ENCODE results near the gene STARD8. TPM values are rescaled to one million over a fixed set of nuclear protein-coding genes. Genes with fewer than 3 reads are reported as not detected.

The STARD8 gene
- total and polyA plus RNA-seq, 2 donors (not counting 3 experiments of a cell fraction or from before 2014, with no cell fraction given), result 6.8 to 14.8 TPM

GRCh38 chrX:68682790-68683189, 35.3 kb downstream of the STARD8 start:
- Histone ChIP-seq H3K9me3 (replicated peaks; ENCODE audit: control insufficient read depth, insufficient read depth, low read length) (no peaks in the 10 kb centered on the region), H3K4me1 (ENCODE audit: control insufficient read depth, extremely low read depth, insufficient read depth, low read length) (peaks cover 27% of the 10 kb centered on the region), H3K36me3 (ENCODE audit: control insufficient read depth in 2 of 2, extremely low read depth in 1 of 2, insufficient read depth in 2 of 2, low read length in 2 of 2) (no peaks in the 10 kb centered on the region), H3K27ac (ENCODE audit: insufficient read depth, low read depth, low read length) (no peak overlapping the region), H3K9me1 (replicated peaks; ENCODE audit: control insufficient read depth, extremely low read depth, insufficient read depth, low read length) (no peaks in the 10 kb centered on the region), H3K27me3 (ENCODE audit: control insufficient read depth in 2 of 2, insufficient read depth in 2 of 2, low read length in 2 of 2) (no peaks in the 10 kb centered on the region), H3K4me3 (replicated peaks in 1 of 3; ENCODE audit: insufficient read depth in 1 of 3, low read depth in 1 of 3, low read length in 3 of 3) (no peak overlapping the region), H4K20me1 (replicated peaks; ENCODE audit: control insufficient read depth, extremely low read depth, insufficient read depth, low read length) (no peaks in the 10 kb centered on the region), H3K4me2 (ENCODE audit: insufficient read depth, low read length) (no peak overlapping the region), H3K79me2 (ENCODE audit: control insufficient read depth, insufficient read depth, low read length) (no peaks in the 10 kb centered on the region), H2AFZ (ENCODE audit: low read depth, low read length) (no peak overlapping the region), H3K9ac (replicated peaks; ENCODE audit: extremely low read depth, insufficient read depth, low read length) (no peak overlapping the region)
- ChIA-PET CTCF (no interaction called here), POLR2A (no interaction called here)
- FAIRE-seq (no peak), DNase-seq (ENCODE audit: low read depth, low spot score) (no peak)
- no TSS peak for BruUV-seq (replicated peaks)
- dilution Hi-C loops (cut with MboI; ENCODE audit: extremely low pct_ligation_motif_present, low sequenced_read_pairs), result no loop called here
- TF ChIP-seq MYC (IDR thresholded peaks at IDR 0.05; ENCODE audit: low read depth, low read length) (no peak), EZH2 (IDR thresholded peaks at IDR 0.05; ENCODE audit: borderline replicate concordance, low read depth, low read length, severe bottlenecking) (no peak), FOS (IDR thresholded peaks at IDR 0.05; ENCODE audit: borderline replicate concordance, insufficient read depth, low read length) (no peak), GATA2 (IDR thresholded peaks at IDR 0.05; ENCODE audit: insufficient read depth, insufficient read length, low read depth, low read length) (no peak), CTCF (IDR thresholded peaks at IDR 0.05; ENCODE audit: extremely low read depth in 1 of 2, insufficient read depth in 1 of 2, low read depth in 1 of 2, low read length in 2 of 2) (no peak), POLR2A (IDR thresholded peaks at IDR 0.05; ENCODE audit: low read depth, low read length) (no peak), JUN (IDR thresholded peaks at IDR 0.05; ENCODE audit: borderline replicate concordance, insufficient read depth, insufficient read length, low read depth) (no peak), MAX (IDR thresholded peaks at IDR 0.05; ENCODE audit: insufficient read depth, insufficient read length) (no peak), POLR2AphosphoS5 (IDR thresholded peaks at IDR 0.05; ENCODE audit: insufficient read depth, low read depth, low read length) (no peak)
- intact Hi-C loops (cut with micrococcal nuclease), result no loop called here
